Activated CD4-positive, CD25-positive, alpha-beta regulatory T cell treated with anti-CD3 and anti-CD28 coated beads, Interleukin-2, amount 50 U/mL, for 24 hours (primary cell): ENCODE measurements around the gene HK2.
A peak's percentile ranks its signal among the peaks of the same experiment; 100 is the strongest.
"Not testable (repeated sequence)": the region's sequence is repeated elsewhere in the genome, so short reads cannot be mapped to it uniquely, and the experiment has no call there.

Experiments
- ATAC-seq, 2 donors: fragments of 150-1000 bp; cut with Tn5 transposase; one replicate each; pipeline ENCODE4 v1.10.0; 2021; ENCODE audit warnings: mild to moderate bottlenecking in 1 of 2, moderate library complexity in 1 of 2

HK2 gene

GRCh38 chr2:74906395-74906794 lies 72.5 kb downstream of the HK2 start:
- ATAC-seq, result no peak

- ATAC-seq, result not testable (repeated sequence)
These were observed 73.6 kb downstream of the HK2 start for GRCh38 chr2:74907560-74907959.

GRCh38 chr2:74908748-74909444 lies 75.0 kb downstream of the HK2 start:
- no peak for ATAC-seq

GRCh38 chr2:74910245-74910644 lies 76.3 kb downstream of the HK2 start:
- no peak for ATAC-seq

GRCh38 chr2:74911061-74911460 lies 77.1 kb downstream of the HK2 start:
- ATAC-seq, result no peak

GRCh38 chr2:74915743-74916142 lies 81.8 kb downstream of the HK2 start:
- peak in 1 of 2 donors; percentile 56 for ATAC-seq

GRCh38 chr2:74916394-74916793 lies 82.5 kb downstream of the HK2 start:
- ATAC-seq, result no peak

- ATAC-seq, result no peak
These were observed 84.0 kb downstream of the HK2 start for GRCh38 chr2:74917702-74918619.

GRCh38 chr2:74919827-74920226 lies 85.9 kb downstream of the HK2 start:
- peak; percentile 44 to 63 for ATAC-seq

- no peak for ATAC-seq
These were observed 87.4 kb downstream of the HK2 start for GRCh38 chr2:74921236-74921736.

GRCh38 chr2:74922592-74923227 lies 88.8 kb downstream of the HK2 start:
- ATAC-seq, result no peak

- no peak for ATAC-seq
These were observed 90.7 kb downstream of the HK2 start for GRCh38 chr2:74924463-74925265.

- no peak for ATAC-seq
These were observed 91.4 kb downstream of the HK2 start for GRCh38 chr2:74925361-74925786.

- no peak for ATAC-seq
These were observed 93.7 kb downstream of the HK2 start for GRCh38 chr2:74927621-74928020.

GRCh38 chr2:74930811-74931486 lies 97.0 kb downstream of the HK2 start:
- ATAC-seq, result no peak

GRCh38 chr2:74931940-74932339 lies 98.0 kb downstream of the HK2 start:
- ATAC-seq, result no peak

- ATAC-seq, result no peak
These were observed 102.1 kb downstream of the HK2 start for GRCh38 chr2:74935975-74936391.

- no peak for ATAC-seq
These were observed 103.4 kb downstream of the HK2 start for GRCh38 chr2:74937221-74937880.

- ATAC-seq, result no peak
These were observed 104.3 kb downstream of the HK2 start for GRCh38 chr2:74938264-74938663.

- no peak for ATAC-seq
These were observed 106.2 kb downstream of the HK2 start for GRCh38 chr2:74939919-74940812.
